8988T (cell line): ENCODE data around the gene KRTAP10-6.
"Not testable (repeated sequence)": the region's sequence is repeated elsewhere in the genome, so short reads cannot be mapped to it uniquely, and the experiment has no call there.

Source experiments
- DNase-seq: peaks from one replicate; pipeline ENCODE4 v3.0.0; 2011

KRTAP10-6 gene

GRCh38 chr21:44592446-44593311 is at the start of gene KRTAP10-6:
Gene KRTAP10-6 (minus strand): TSS chr21:44592505. CDS start chr21:44592484, 21 bp downstream.
- DNase-seq, result no peak

GRCh38 chr21:44640761-44641160 is 48.5 kb upstream of the KRTAP10-6 start:
- no peak for DNase-seq

- no peak for DNase-seq
Measured at GRCh38 chr21:44639331-44639655, 47.0 kb upstream of the KRTAP10-6 start.

- not testable (repeated sequence) for DNase-seq
Measured at GRCh38 chr21:44638506-44639330, 46.4 kb upstream of the KRTAP10-6 start.

GRCh38 chr21:44637851-44638348 is 45.6 kb upstream of the KRTAP10-6 start:
- not testable (repeated sequence) for DNase-seq

GRCh38 chr21:44637018-44637850 is 44.9 kb upstream of the KRTAP10-6 start, which contains the start of gene KRTAP10-10:
Gene KRTAP10-10 (plus strand): TSS chr21:44637356. CDS start chr21:44637418, 62 bp downstream.
- no peak for DNase-seq

GRCh38 chr21:44636209-44637017 is 44.1 kb upstream of the KRTAP10-6 start:
- DNase-seq, result no peak

GRCh38 chr21:44632067-44632466 is 39.8 kb upstream of the KRTAP10-6 start:
- DNase-seq, result no peak

- DNase-seq, result no peak
Measured at GRCh38 chr21:44630440-44630839, 38.1 kb upstream of the KRTAP10-6 start.

GRCh38 chr21:44628707-44629391 is 36.5 kb upstream of the KRTAP10-6 start:
- DNase-seq, result no peak

GRCh38 chr21:44627831-44628233 is 35.5 kb upstream of the KRTAP10-6 start:
- not testable (repeated sequence) for DNase-seq

- DNase-seq, result not testable (repeated sequence)
Measured at GRCh38 chr21:44627181-44627822, 35.0 kb upstream of the KRTAP10-6 start.

- DNase-seq, result no peak
Measured at GRCh38 chr21:44626673-44627143, 34.4 kb upstream of the KRTAP10-6 start, which contains the start of gene KRTAP10-9. Gene KRTAP10-9 (plus strand): TSS chr21:44627093. CDS start chr21:44627172, 79 bp downstream.

- DNase-seq, result no peak
Measured at GRCh38 chr21:44626262-44626661, 34.0 kb upstream of the KRTAP10-6 start.

GRCh38 chr21:44625756-44626155 is 33.5 kb upstream of the KRTAP10-6 start:
- DNase-seq, result no peak

GRCh38 chr21:44623575-44623974 is 31.3 kb upstream of the KRTAP10-6 start:
- DNase-seq, result no peak

- no peak for DNase-seq
Measured at GRCh38 chr21:44619886-44620285, 27.6 kb upstream of the KRTAP10-6 start.

GRCh38 chr21:44618909-44619308 is 26.6 kb upstream of the KRTAP10-6 start:
- DNase-seq, result no peak

GRCh38 chr21:44618504-44618903 is 26.2 kb upstream of the KRTAP10-6 start:
- DNase-seq, result peak; percentile 35

GRCh38 chr21:44617071-44617501 is 24.8 kb upstream of the KRTAP10-6 start:
- DNase-seq, result no peak
